Measurements from ENCODE around the gene FNBP1. TPM values are rescaled to one million over a fixed set of nuclear protein-coding genes. Genes with fewer than 3 reads are reported as not detected.

Gene FNBP1
- total and polyA plus RNA-seq, 2 of the 8 experiments (the other 6 are each of a cell fraction or from before 2014, with no cell fraction given) = 7.2 to 40.9 TPM

DNA sequence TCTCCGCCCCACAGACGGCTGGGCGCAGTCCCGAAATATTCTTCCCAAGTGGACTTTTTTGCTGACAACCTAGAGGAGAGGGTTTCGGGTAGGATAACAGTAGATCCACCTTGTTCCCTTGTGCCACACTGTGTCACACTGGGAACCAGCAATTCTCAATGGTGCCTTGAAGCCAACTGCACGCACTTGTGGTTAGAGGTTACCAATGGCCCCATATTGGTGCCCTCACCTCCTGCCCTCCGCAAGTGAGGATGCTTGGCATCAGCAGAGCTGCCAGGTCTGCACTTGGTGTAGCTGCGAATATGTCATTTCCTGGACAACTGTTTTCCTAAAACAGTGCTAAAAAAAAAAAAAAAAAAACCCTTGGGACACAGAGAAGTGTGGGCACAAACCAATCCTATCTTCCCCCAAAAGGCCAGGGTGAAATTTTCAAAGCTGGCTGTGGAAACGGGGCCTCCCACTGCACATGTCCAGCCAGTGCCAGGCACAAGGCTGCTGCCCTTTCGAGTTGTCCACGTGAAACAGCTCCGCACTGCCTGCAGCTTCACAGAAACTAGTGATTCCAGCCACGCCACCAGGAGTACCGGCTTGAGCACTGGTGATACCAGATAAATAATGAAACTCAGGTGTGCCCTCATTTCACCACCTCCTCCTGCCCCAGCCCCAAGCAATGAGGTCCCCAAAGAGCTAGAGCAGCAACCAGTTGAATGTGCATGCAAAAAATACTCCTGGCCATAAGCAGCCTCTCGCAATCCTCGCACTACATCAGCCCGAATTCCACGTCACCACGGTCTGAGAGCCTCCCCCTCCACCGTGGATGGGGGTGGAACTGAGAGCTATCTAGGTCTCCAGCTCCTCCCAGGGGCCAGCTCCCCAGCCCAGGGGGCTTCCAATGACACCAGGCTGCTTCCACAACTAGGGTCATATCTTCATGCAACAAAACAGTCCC lies 156.5 kb downstream of the FNBP1 start:
- Histone ChIP-seq H2BK15ac (ENCODE audit: low read length) (peak overlapping the region; percentile 97; the same call in 1 of the 2 replicates), H3K4me2 (ENCODE audit: insufficient read depth in 1 of 2, low read depth in 2 of 2, low read length in 2 of 2) (peak overlapping the region; percentile 50 to 58; a peak in 3 of 4 replicates), H4K91ac (replicated peaks; ENCODE audit: insufficient read length, low read length) (peak overlapping the region; percentile 70), H3K9me3 (ENCODE audit: insufficient read depth in 2 of 2, low read depth in 1 of 2, low read length in 1 of 2) (no peaks in the 10 kb centered on the region), H3K27ac (ENCODE audit: low read depth, low read length) (no peak overlapping the region), H3K4me3 (ENCODE audit: extremely low read depth in 1 of 4, insufficient read depth in 2 of 4, low read depth in 3 of 4, low read length in 4 of 4) (no peak overlapping the region), H3K4ac (replicated peaks; ENCODE audit: insufficient read length, low read depth, low read length) (peak overlapping the region; percentile 98), H2AK5ac (ENCODE audit: low read depth, low read length) (peak overlapping the region; percentile 60; the same call in 1 of the 2 replicates), H3K18ac (ENCODE audit: extremely low read depth, low read length) (no peak overlapping the region; the same call in 1 of the 2 replicates), H4K5ac (ENCODE audit: insufficient read length, low read depth, low read length) (peak overlapping the region; percentile 31), H2BK12ac (ENCODE audit: low read depth, low read length) (peak overlapping the region; percentile 99), H3K23me2 (ENCODE audit: low read depth, low read length) (peaks cover 11% of the 10 kb centered on the region), H2BK20ac (ENCODE audit: low read length) (0 out of 2 replicates have a peak overlapping the region, but pooled peaks have one; percentile 80), H3K79me1 (ENCODE audit: low read depth, low read length) (no peaks in the 10 kb centered on the region), H4K8ac (ENCODE audit: extremely low read depth, insufficient read depth, low read length) (no peak overlapping the region; the same call in 1 of the 2 replicates), H3K79me2 (ENCODE audit: control insufficient read depth in 1 of 2, insufficient read depth in 2 of 2, low read length in 2 of 2) (no peaks in the 10 kb centered on the region), H2BK120ac (replicated peaks; ENCODE audit: low read depth, low read length) (peak overlapping the region; percentile 58), H3K23ac (ENCODE audit: insufficient read length) (no peak overlapping the region), H3K56ac (replicated peaks; ENCODE audit: insufficient read length, low read depth, low read length) (peak overlapping the region; percentile 63), H3K9ac (replicated peaks in 1 of 4; ENCODE audit: extremely low read depth in 1 of 4, low read depth in 3 of 4, low read length in 3 of 4) (no peak overlapping the region), H2BK5ac (ENCODE audit: low read depth, low read length) (peak overlapping the region; percentile 78; the same call in 1 of the 2 replicates), H3K14ac (ENCODE audit: insufficient read length) (no peak overlapping the region), H3K27me3 (replicated peaks in 1 of 4; ENCODE audit: control insufficient read depth in 3 of 4, extremely low read depth in 1 of 4, insufficient read depth in 3 of 4, low read length in 3 of 4) (no peaks in the 10 kb centered on the region), H3K36me3 (ENCODE audit: control insufficient read depth in 2 of 4, insufficient read depth in 4 of 4, low read length in 3 of 4) (no peaks in the 10 kb centered on the region), H2AFZ (ENCODE audit: low read length) (no peak overlapping the region), H4K20me1 (replicated peaks in 1 of 2; ENCODE audit: control insufficient read depth in 1 of 2, insufficient read depth in 2 of 2, low read length in 2 of 2) (no peaks in the 10 kb centered on the region), H3K4me1 (replicated peaks in 1 of 4; ENCODE audit: control insufficient read depth in 3 of 4, insufficient read depth in 4 of 4, low read length in 3 of 4) (peaks cover 0 to 27% (median 23%) of the 10 kb centered on the region in 4 experiments; a peak in 6 of 7 replicates)
- no peak for DNase-seq (ENCODE audit: low read depth in 1 of 2, low spot score in 2 of 2)
- TF ChIP-seq SRF (IDR thresholded peaks at IDR 0.05; ENCODE audit: low read depth, low read length) = no peak
- TF ChIP-seq SP2 (IDR thresholded peaks at IDR 0.05; ENCODE audit: low read length) = no peak
- TF ChIP-seq GABPA (IDR thresholded peaks at IDR 0.05; ENCODE audit: borderline replicate concordance, insufficient read depth, low read length) = no peak
- TF ChIP-seq TEAD4 (IDR thresholded peaks at IDR 0.05; ENCODE audit: low read depth, low read length) = no peak
- no peak for TF ChIP-seq ASH2L (IDR thresholded peaks at IDR 0.05; ENCODE audit: low read length)
- no peak for TF ChIP-seq RFX5 (IDR thresholded peaks at IDR 0.05; ENCODE audit: borderline replicate concordance, low read depth, low read length)
- TF ChIP-seq, protein P1, sequence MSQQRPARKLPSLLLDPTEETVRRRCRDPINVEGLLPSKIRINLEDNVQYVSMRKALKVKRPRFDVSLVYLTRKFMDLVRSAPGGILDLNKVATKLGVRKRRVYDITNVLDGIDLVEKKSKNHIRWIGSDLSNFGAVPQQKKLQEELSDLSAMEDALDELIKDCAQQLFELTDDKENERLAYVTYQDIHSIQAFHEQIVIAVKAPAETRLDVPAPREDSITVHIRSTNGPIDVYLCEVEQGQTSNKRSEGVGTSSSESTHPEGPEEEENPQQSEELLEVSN (IDR thresholded peaks at IDR 0.05) = no peak
- no peak for TF ChIP-seq POU5F1 (IDR thresholded peaks at IDR 0.05; ENCODE audit: low read depth, low read length)
- CTCF ChIA-PET (ENCODE audit: partially characterized antibody) = interaction anchor here (0.7 to 2.3 kb wide), 13 partner anchors 8 to 498 kb away, joined by 3 to 10 read pairs (median 4); no protein-coding TSS in a partner anchor
- POLR2A ChIA-PET (ENCODE audit: partially characterized antibody) = interaction anchor here (0.8 to 1.4 kb wide), 3 partner anchors 13 to 76 kb away, joined by 3 to 4 read pairs (median 3); no protein-coding TSS in a partner anchor
- WGBS, 2 experiments (ENCODE audit: extremely low coverage in 1 of 2, insufficient coverage in 1 of 2, insufficient read length in 1 of 2, insufficient replicate concordance in 2 of 2, low coverage in 1 of 2, low lambda C conversion rate in 2 of 2, missing lambda C conversion rate in 1 of 2) = 81% methylated on average over 20 of the region's 20 CpGs; no CpG with 5 or more reads in 1 of the 2 experiments
- no peak for FAIRE-seq
